ENCODE measurements around the gene GNAT2. TPM values are rescaled to one million over a fixed set of nuclear protein-coding genes. Genes with fewer than 3 reads are reported as not detected.
A peak's percentile ranks its signal among the peaks of the same experiment; 100 is the strongest.

The GNAT2 gene
- total RNA-seq, 5 donors from 2014 or later (not counting 1 experiment from before 2014, with no cell fraction given), result not detected

- POLR2A ChIA-PET, result no interaction called here
- peaks cover 34 to 45% of the 10 kb centered on the region in 2 donors for H3K36me3 ChIP-seq (ENCODE audit: control insufficient read depth in 2 of 2, extremely low read depth in 1 of 2, insufficient read depth in 1 of 2, low read length in 1 of 2)
- H3K9me3 ChIP-seq, result no peaks in the 10 kb centered on the region
- Mint-ChIP-seq H3K27ac (peak overlapping the region; percentile 49 to 75), H3K27me3 (no peaks in the 10 kb centered on the region), H3K4me3 (peak overlapping the region in 1 of 3 donors; percentile 96), H3K36me3 (peaks cover 31% of the 10 kb centered on the region), H3K4me1 (peaks cover 38 to 47% (median 47%) of the 10 kb centered on the region in 3 donors), H3K9me3 (no peaks in the 10 kb centered on the region)
- no peak for ATAC-seq (replicated peaks in 1 of 4)
- CTCF ChIA-PET, result interaction anchor here (1.0 to 2.6 kb wide), 2 partner anchors 14 kb away, joined by 3 to 7 read pairs; no protein-coding TSS in a partner anchor
- H3K4me3 ChIP-seq (ENCODE audit: control insufficient read depth in 1 of 2, extremely low read depth in 1 of 2, low read length in 1 of 2), result no peak overlapping the region
- WGBS (ENCODE audit: insufficient coverage), result 99% methylated on average over 16 of the region's 32 CpGs
- peaks cover 25 to 43% of the 10 kb centered on the region in 2 experiments for H3K4me1 ChIP-seq (ENCODE audit: control insufficient read depth in 1 of 2, extremely low read depth in 1 of 2, insufficient read depth in 2 of 2, low read length in 2 of 2)
- H3K27ac ChIP-seq (ENCODE audit: low read length), result no peak overlapping the region
- no peaks in the 10 kb centered on the region for H3K27me3 ChIP-seq (replicated peaks in 1 of 2; ENCODE audit: control insufficient read depth in 2 of 2, extremely low read depth in 1 of 2, insufficient read depth in 2 of 2, low read length in 1 of 2)
- no peak for DNase-seq
These were observed 6.5 kb upstream of the GNAT2 start for GRCh38 chr1:109625601-109626560.

GRCh38 chr1:109625176-109625575 lies 5.8 kb upstream of the GNAT2 start:
- ChIA-PET POLR2A (no interaction called here), CTCF (interaction anchor here (0.9 to 2.6 kb wide), 3 partner anchors 13 to 15 kb away, joined by 3 to 7 read pairs (median 6); no protein-coding TSS in a partner anchor)
- Mint-ChIP-seq H3K4me3 (peak overlapping the region in 1 of 3 donors; percentile 96), H3K36me3 (peaks cover 31% of the 10 kb centered on the region), H3K4me1 (peaks cover 38 to 54% (median 47%) of the 10 kb centered on the region in 3 donors), H3K27ac (peak overlapping the region; percentile 49 to 75), H3K9me3 (no peaks in the 10 kb centered on the region), H3K27me3 (no peaks in the 10 kb centered on the region)
- Histone ChIP-seq H3K36me3 (ENCODE audit: control insufficient read depth in 2 of 2, extremely low read depth in 1 of 2, insufficient read depth in 1 of 2, low read length in 1 of 2) (peaks cover 31 to 42% of the 10 kb centered on the region in 2 donors), H3K4me3 (ENCODE audit: control insufficient read depth in 1 of 2, extremely low read depth in 1 of 2, low read length in 1 of 2) (peak overlapping the region in 1 of 2 donors; percentile 7), H3K9me3 (no peaks in the 10 kb centered on the region), H3K27ac (ENCODE audit: low read length) (no peak overlapping the region), H3K4me1 (ENCODE audit: control insufficient read depth in 1 of 2, extremely low read depth in 1 of 2, insufficient read depth in 2 of 2, low read length in 2 of 2) (peaks cover 25 to 48% of the 10 kb centered on the region in 2 experiments), H3K27me3 (replicated peaks in 1 of 2; ENCODE audit: control insufficient read depth in 2 of 2, extremely low read depth in 1 of 2, insufficient read depth in 2 of 2, low read length in 1 of 2) (no peaks in the 10 kb centered on the region)
- ATAC-seq (replicated peaks in 1 of 4) (no peak), DNase-seq (no peak)
- WGBS (ENCODE audit: insufficient coverage), result 93% methylated on average over 16 of the region's 16 CpGs

- peaks cover 24% of the 10 kb centered on the region for H3K36me3 Mint-ChIP-seq
- H3K4me3 Mint-ChIP-seq, result peak overlapping the region in 2 of 3 donors; percentile 24 to 96
- POLR2A ChIA-PET, result interaction anchor here in 1 of 2 donors (1.0 kb wide), 1 partner anchor 33 kb away, joined by 3 read pairs; no protein-coding TSS in a partner anchor
- H3K27me3 Mint-ChIP-seq, result no peaks in the 10 kb centered on the region
- WGBS (ENCODE audit: insufficient coverage), result 42% methylated on average over 3 of the region's 17 CpGs
- H3K4me1 ChIP-seq (ENCODE audit: control insufficient read depth in 1 of 2, extremely low read depth in 1 of 2, insufficient read depth in 2 of 2, low read length in 2 of 2), result peaks cover 26 to 53% of the 10 kb centered on the region in 2 experiments
- peak in 1 of 35 experiments; percentile 23 for DNase-seq
- H3K27ac ChIP-seq (ENCODE audit: low read length), result peak overlapping the region; percentile 55
- H3K9me3 ChIP-seq, result no peaks in the 10 kb centered on the region
- H3K36me3 ChIP-seq (ENCODE audit: control insufficient read depth in 2 of 2, extremely low read depth in 1 of 2, insufficient read depth in 1 of 2, low read length in 1 of 2), result peaks cover 29 to 34% of the 10 kb centered on the region in 2 donors
- no peaks in the 10 kb centered on the region for H3K9me3 Mint-ChIP-seq
- peak overlapping the region; percentile 82 to 96 for H3K27ac Mint-ChIP-seq
- H3K4me1 Mint-ChIP-seq, result peaks cover 42 to 62% (median 50%) of the 10 kb centered on the region in 3 donors
- peak overlapping the region; percentile 5 to 46 for H3K4me3 ChIP-seq (ENCODE audit: control insufficient read depth in 1 of 2, extremely low read depth in 1 of 2, low read length in 1 of 2)
- no peaks in the 10 kb centered on the region for H3K27me3 ChIP-seq (replicated peaks in 1 of 2; ENCODE audit: control insufficient read depth in 2 of 2, extremely low read depth in 1 of 2, insufficient read depth in 2 of 2, low read length in 1 of 2)
- CTCF ChIA-PET, result interaction anchor here (0.6 to 2.6 kb wide), 4 partner anchors 14 to 134 kb away, joined by 3 to 7 read pairs (median 4); no protein-coding TSS in a partner anchor
- ATAC-seq (replicated peaks in 1 of 4), result no peak
These were observed 5.0 kb upstream of the GNAT2 start for GRCh38 chr1:109624201-109625010.

- H3K4me1 ChIP-seq (ENCODE audit: control insufficient read depth in 1 of 2, extremely low read depth in 1 of 2, insufficient read depth in 2 of 2, low read length in 2 of 2), result peaks cover 31 to 56% of the 10 kb centered on the region in 2 experiments
- peak overlapping the region; percentile 5 to 46 for H3K4me3 ChIP-seq (ENCODE audit: control insufficient read depth in 1 of 2, extremely low read depth in 1 of 2, low read length in 1 of 2)
- Mint-ChIP-seq H3K4me3 (peak overlapping the region; percentile 34 to 96 (median 57)), H3K9me3 (no peaks in the 10 kb centered on the region), H3K36me3 (peaks cover 22% of the 10 kb centered on the region), H3K4me1 (peaks cover 49 to 69% (median 56%) of the 10 kb centered on the region in 3 donors), H3K27me3 (no peaks in the 10 kb centered on the region), H3K27ac (peak overlapping the region; percentile 90 to 96)
- POLR2A ChIA-PET, result interaction anchor here in 1 of 2 donors (1.0 kb wide), 1 partner anchor 32 kb away, joined by 3 read pairs; no protein-coding TSS in a partner anchor
- H3K27ac ChIP-seq (ENCODE audit: low read length), result peak overlapping the region; percentile 55
- CTCF ChIA-PET, result interaction anchor here (0.6 to 2.6 kb wide), 3 partner anchors 16 to 133 kb away, joined by 3 to 7 read pairs (median 6); no protein-coding TSS in a partner anchor
- no peaks in the 10 kb centered on the region for H3K9me3 ChIP-seq
- no peaks in the 10 kb centered on the region for H3K27me3 ChIP-seq (replicated peaks in 1 of 2; ENCODE audit: control insufficient read depth in 2 of 2, extremely low read depth in 1 of 2, insufficient read depth in 2 of 2, low read length in 1 of 2)
- DNase-seq (no peak), ATAC-seq (replicated peaks in 1 of 4) (no peak)
- WGBS (ENCODE audit: insufficient coverage), result 64% methylated on average over 9 of the region's 11 CpGs
- H3K36me3 ChIP-seq (ENCODE audit: control insufficient read depth in 2 of 2, extremely low read depth in 1 of 2, insufficient read depth in 1 of 2, low read length in 1 of 2), result peaks cover 24 to 27% of the 10 kb centered on the region in 2 donors
These were observed 4.3 kb upstream of the GNAT2 start for GRCh38 chr1:109623601-109624161.

GRCh38 chr1:109622895-109623294 lies 3.5 kb upstream of the GNAT2 start:
- WGBS (ENCODE audit: insufficient coverage), result no CpG with 5 or more reads among the region's 3 CpGs
- H3K4me3 ChIP-seq (ENCODE audit: control insufficient read depth in 1 of 2, extremely low read depth in 1 of 2, low read length in 1 of 2), result peak overlapping the region in 1 of 2 donors; percentile 79
- POLR2A ChIA-PET, result no interaction called here

More at GRCh38 chr1:109622895-109623294, 3.5 kb upstream of the GNAT2 start:
- CTCF ChIA-PET, result interaction anchor here in 1 of 2 donors (0.7 kb wide), 1 partner anchor 27 kb away, joined by 3 read pairs; no protein-coding TSS in a partner anchor
- peaks cover 31 to 56% of the 10 kb centered on the region in 2 experiments for H3K4me1 ChIP-seq (ENCODE audit: control insufficient read depth in 1 of 2, extremely low read depth in 1 of 2, insufficient read depth in 2 of 2, low read length in 2 of 2)
- Mint-ChIP-seq H3K27me3 (no peaks in the 10 kb centered on the region), H3K4me3 (peak overlapping the region; percentile 93 to 97 (median 96)), H3K36me3 (peaks cover 16% of the 10 kb centered on the region), H3K9me3 (no peaks in the 10 kb centered on the region), H3K4me1 (peaks cover 51 to 74% (median 60%) of the 10 kb centered on the region in 3 donors), H3K27ac (peak overlapping the region; percentile 90 to 96)
- H3K27me3 ChIP-seq (replicated peaks in 1 of 2; ENCODE audit: control insufficient read depth in 2 of 2, extremely low read depth in 1 of 2, insufficient read depth in 2 of 2, low read length in 1 of 2), result no peaks in the 10 kb centered on the region
- no peak for DNase-seq
- H3K27ac ChIP-seq (ENCODE audit: low read length), result peak overlapping the region; percentile 0
- no peak for ATAC-seq (replicated peaks in 1 of 4)
- no peaks in the 10 kb centered on the region for H3K9me3 ChIP-seq
- H3K36me3 ChIP-seq (ENCODE audit: control insufficient read depth in 2 of 2, extremely low read depth in 1 of 2, insufficient read depth in 1 of 2, low read length in 1 of 2), result peaks cover 16 to 19% of the 10 kb centered on the region in 2 donors
